ENCODE results near the gene S100P.

Gene S100P

DNA sequence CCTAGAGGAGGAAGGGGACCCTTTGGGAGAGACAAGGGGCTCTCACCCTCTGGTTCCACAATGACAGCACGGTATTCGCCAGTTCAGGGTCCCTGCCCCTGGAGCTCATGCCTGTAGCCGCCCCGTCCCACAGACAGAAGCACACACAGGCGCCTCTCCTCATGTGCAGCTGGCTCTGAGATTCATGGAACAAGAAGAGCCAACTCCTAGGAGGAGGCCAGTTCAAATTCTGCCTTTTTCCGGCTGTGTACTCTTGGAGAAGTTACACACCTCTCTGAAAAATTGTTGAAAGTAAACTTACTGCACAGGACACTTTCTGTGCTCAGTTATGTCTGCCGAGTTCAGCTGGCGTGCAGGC, 37.6 kb downstream of the S100P start:
- FAIRE-seq: no peak
- DNase-seq (ENCODE audit: insufficient read length): no peak
- TF ChIP-seq POLR2A (IDR thresholded peaks at IDR 0.05; ENCODE audit: low read depth, low read length) (no peak), TAF1 (IDR thresholded peaks at IDR 0.05; ENCODE audit: borderline replicate concordance, low read depth, low read length) (no peak), POLR2AphosphoS5 (IDR thresholded peaks at IDR 0.05; ENCODE audit: low read depth, low read length) (no peak)

DNA sequence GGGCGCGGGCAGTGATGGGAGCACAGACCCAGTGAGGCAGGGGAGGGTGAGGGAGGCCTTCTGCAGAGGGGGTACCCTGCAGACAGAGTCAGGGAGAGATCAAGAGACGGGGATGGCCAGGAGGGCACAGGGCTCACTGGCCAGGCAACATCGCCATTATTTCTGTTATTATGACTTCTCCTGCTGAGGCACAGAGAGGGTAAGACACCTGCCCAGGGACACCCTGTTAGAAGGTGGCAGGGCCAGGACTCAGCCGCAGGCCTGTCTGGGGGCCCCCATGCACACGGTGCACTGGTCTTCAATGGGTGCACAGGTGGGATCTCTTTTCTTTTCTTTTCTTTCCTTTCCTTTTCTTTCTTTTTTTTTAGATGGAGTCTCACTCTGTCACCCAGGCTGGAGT, 38.1 kb downstream of the S100P start:
- DNase-seq (ENCODE audit: insufficient read length) (no peak), FAIRE-seq (no peak)
- TF ChIP-seq TAF1 (IDR thresholded peaks at IDR 0.05; ENCODE audit: borderline replicate concordance, low read depth, low read length) (no peak), POLR2AphosphoS5 (IDR thresholded peaks at IDR 0.05; ENCODE audit: low read depth, low read length) (no peak), POLR2A (IDR thresholded peaks at IDR 0.05; ENCODE audit: low read depth, low read length) (no peak)

DNA sequence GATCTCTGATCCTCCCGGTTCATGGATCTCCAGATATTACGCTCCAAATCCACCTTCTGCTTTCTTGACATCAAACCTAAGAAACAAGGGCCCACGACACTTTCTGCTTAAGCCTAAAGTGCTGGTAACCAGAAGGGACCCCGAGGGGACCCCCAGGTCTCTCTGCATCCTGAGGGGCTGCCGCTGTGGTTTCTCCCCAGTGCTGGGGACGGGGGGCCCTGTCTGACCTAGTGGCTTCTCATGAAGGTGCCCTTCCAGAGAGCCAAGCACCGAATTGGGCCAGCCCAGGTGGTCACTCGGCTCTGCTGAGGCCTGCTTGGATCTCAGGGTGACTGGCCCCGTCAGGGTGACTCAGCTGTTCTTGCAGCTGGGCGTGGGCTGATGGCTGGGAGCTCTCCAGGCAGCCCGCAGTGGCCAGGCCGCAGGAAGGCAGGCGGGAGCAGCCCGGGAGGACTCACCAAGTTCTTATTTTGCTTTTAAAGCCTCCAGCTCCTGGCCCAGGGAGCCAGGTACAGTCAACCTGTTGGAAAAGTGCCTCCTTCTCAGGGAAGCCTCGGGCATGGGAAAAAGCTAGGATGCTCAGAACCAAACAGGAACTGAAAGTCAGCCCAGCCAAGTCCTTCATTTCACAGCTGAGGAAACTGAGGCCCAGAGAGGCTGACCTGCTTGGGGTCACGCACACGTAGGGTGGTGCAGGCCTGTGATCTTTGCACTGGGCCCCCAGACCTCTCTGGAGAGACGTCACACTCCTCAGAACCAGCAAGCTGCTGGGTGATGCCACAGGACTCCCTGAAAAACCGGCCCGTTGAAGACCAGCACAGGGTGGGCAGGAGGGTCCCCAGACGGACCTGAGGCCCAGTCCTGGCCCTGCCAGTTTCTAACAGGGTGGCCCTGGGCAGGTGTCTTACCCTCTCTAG, 39.0 kb downstream of the S100P start:
- FAIRE-seq (no peak), DNase-seq (ENCODE audit: insufficient read length) (no peak)
- TF ChIP-seq POLR2A (IDR thresholded peaks at IDR 0.05; ENCODE audit: low read depth, low read length) (no peak), TAF1 (IDR thresholded peaks at IDR 0.05; ENCODE audit: borderline replicate concordance, low read depth, low read length) (no peak), POLR2AphosphoS5 (IDR thresholded peaks at IDR 0.05; ENCODE audit: low read depth, low read length) (no peak)

GRCh38 chr4:6733358-6734164, 39.9 kb downstream of the S100P start:
- DNase-seq (ENCODE audit: insufficient read length) (no peak), FAIRE-seq (no peak)
- TF ChIP-seq POLR2AphosphoS5 (IDR thresholded peaks at IDR 0.05; ENCODE audit: low read depth, low read length) (no peak), POLR2A (IDR thresholded peaks at IDR 0.05; ENCODE audit: low read depth, low read length) (no peak), TAF1 (IDR thresholded peaks at IDR 0.05; ENCODE audit: borderline replicate concordance, low read depth, low read length) (no peak)

GRCh38 chr4:6734165-6734786, 40.6 kb downstream of the S100P start:
- no peak for DNase-seq (ENCODE audit: insufficient read length)
- TF ChIP-seq POLR2AphosphoS5 (IDR thresholded peaks at IDR 0.05; ENCODE audit: low read depth, low read length): no peak
- TF ChIP-seq POLR2A (IDR thresholded peaks at IDR 0.05; ENCODE audit: low read depth, low read length): no peak
- FAIRE-seq: no peak

- no peak for FAIRE-seq
- no peak for TF ChIP-seq TAF1 (IDR thresholded peaks at IDR 0.05; ENCODE audit: borderline replicate concordance, low read depth, low read length)
- no peak for DNase-seq (ENCODE audit: insufficient read length)
Measured at GRCh38 chr4:6739920-6740319, 46.2 kb downstream of the S100P start.

- no peak for DNase-seq (ENCODE audit: insufficient read length)
- no peak for FAIRE-seq
- TF ChIP-seq POLR2A (IDR thresholded peaks at IDR 0.05; ENCODE audit: low read depth, low read length): no peak
- no peak for TF ChIP-seq POLR2AphosphoS5 (IDR thresholded peaks at IDR 0.05; ENCODE audit: low read depth, low read length)
- no peak for TF ChIP-seq TAF1 (IDR thresholded peaks at IDR 0.05; ENCODE audit: borderline replicate concordance, low read depth, low read length)
Measured at GRCh38 chr4:6740347-6740746, 46.7 kb downstream of the S100P start.

DNA sequence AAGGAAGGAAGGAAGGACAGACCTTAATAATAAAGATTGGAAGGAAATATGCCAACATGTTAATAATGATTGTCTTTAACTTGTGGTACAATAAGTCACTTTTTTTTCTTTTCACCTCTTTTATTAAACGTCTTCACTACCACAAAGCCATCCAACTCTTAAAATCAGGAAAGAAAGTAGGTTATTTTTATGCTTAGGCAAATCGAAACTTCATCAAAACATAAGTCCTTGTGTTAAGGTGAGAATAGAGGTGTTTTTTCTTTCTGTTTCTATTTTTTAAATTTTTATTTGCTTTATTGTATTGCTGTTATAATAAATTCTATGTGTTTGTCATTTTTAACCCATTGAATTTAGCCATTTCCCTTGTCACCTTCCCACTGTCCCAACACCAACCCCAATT, 48.8 kb downstream of the S100P start:
- DNase-seq (ENCODE audit: insufficient read length) (no peak), FAIRE-seq (no peak)
- no peak for TF ChIP-seq POLR2A (IDR thresholded peaks at IDR 0.05; ENCODE audit: low read depth, low read length)
- TF ChIP-seq POLR2AphosphoS5 (IDR thresholded peaks at IDR 0.05; ENCODE audit: low read depth, low read length): no peak
- TF ChIP-seq TAF1 (IDR thresholded peaks at IDR 0.05; ENCODE audit: borderline replicate concordance, low read depth, low read length): no peak

- FAIRE-seq (no peak), DNase-seq (ENCODE audit: insufficient read length) (no peak)
- TF ChIP-seq POLR2AphosphoS5 (IDR thresholded peaks at IDR 0.05; ENCODE audit: low read depth, low read length): no peak
- no peak for TF ChIP-seq TAF1 (IDR thresholded peaks at IDR 0.05; ENCODE audit: borderline replicate concordance, low read depth, low read length)
- no peak for TF ChIP-seq POLR2A (IDR thresholded peaks at IDR 0.05; ENCODE audit: low read depth, low read length)
Measured at GRCh38 chr4:6742989-6743388, 49.3 kb downstream of the S100P start.

All from GM12892 (cell line).